Lower leg skin (tissue), 4 donors: ENCODE results near the gene ATE1. TPM values are rescaled to one million over a fixed set of nuclear protein-coding genes. Genes with fewer than 3 reads are reported as not detected.

Experiments
- DNase-seq, 2 donors: peaks; one replicate each; pipeline ENCODE4 v3.0.0-alpha.2; 2019; ENCODE audit warnings: low spot score in 2 of 2
- H3K4me3 ChIP-seq: fragments of 200-600 bp; sonication (generic); 2 replicates; pipeline ENCODE4 v1.5.1; 2017; ENCODE audit warnings: mild to moderate bottlenecking, low read depth; ENCODE audit not compliant: poor library complexity, severe bottlenecking
- POLR2A ChIP-seq, 2 donors: fragments of 450-650 bp; IDR thresholded peaks; one replicate each; pipeline ENCODE4 v1.6.1; 2016 to 2017; ENCODE audit warnings: antibody characterized with exemption in 2 of 2, mild to moderate bottlenecking in 1 of 2, moderate library complexity in 1 of 2
- WGBS, 2 donors: methylation state at CpG; one replicate each; pipeline ENCODE4 v1.1.5; 2018; 5-methylcytosine and 5-hydroxymethylcytosine counted together
- intact Hi-C: fragments of 100-400 bp; cut with DNase I; formaldehyde crosslinking; loops from one replicate; pipeline ENCODE4 v1.15.0; 2023; ENCODE audit warnings: low total_unique reads
- total RNA-seq, 4 donors: library from RNA; depleted of rRNA; stranded (reverse); fragments of >200 nt; gene quantifications; one replicate each; pipeline ENCODE4 v1.1.0, GENCODE V29; 2016
- TF ChIP-seq, protein P1 (sequence below), 3 donors: fragments of 450-650 bp; IDR thresholded peaks; one replicate each; pipeline ENCODE4 v1.5.1; 2016; ENCODE audit warnings: antibody characterized with exemption in 3 of 3, mild to moderate bottlenecking in 3 of 3, moderate library complexity in 2 of 3

ATE1 gene
- total RNA-seq, 4 donors from 2014 or later: 11.5 to 22.2 (median 18.2) TPM

DNA sequence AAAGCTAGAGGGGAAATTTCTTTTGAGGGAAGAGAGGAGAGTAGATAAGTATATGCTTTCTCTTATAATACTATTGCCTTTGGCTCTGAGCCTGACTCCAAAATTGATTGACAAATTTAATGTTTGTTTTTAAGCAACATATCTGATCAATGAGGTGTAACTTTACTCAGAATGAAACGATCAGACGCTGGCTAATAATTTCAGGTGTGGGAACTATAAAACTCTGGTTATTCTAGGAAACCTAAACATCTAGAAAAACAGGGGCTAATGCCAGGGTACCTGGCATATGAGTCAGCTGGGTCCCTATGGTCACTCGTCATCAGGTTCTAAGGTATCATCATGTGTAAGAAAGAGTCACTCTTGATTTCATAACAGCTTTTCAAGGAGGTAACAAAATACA lies 139.7 kb downstream of the ATE1 start:
- no peak for DNase-seq
- no peak overlapping the region for H3K4me3 ChIP-seq
- 76 to 81% methylated on average over 3 of the region's 3 CpGs for WGBS, 2 donors
- intact Hi-C loops: no loop called here
- TF ChIP-seq POLR2A (IDR thresholded peaks at IDR 0.05): no peak
- TF ChIP-seq, protein P1, sequence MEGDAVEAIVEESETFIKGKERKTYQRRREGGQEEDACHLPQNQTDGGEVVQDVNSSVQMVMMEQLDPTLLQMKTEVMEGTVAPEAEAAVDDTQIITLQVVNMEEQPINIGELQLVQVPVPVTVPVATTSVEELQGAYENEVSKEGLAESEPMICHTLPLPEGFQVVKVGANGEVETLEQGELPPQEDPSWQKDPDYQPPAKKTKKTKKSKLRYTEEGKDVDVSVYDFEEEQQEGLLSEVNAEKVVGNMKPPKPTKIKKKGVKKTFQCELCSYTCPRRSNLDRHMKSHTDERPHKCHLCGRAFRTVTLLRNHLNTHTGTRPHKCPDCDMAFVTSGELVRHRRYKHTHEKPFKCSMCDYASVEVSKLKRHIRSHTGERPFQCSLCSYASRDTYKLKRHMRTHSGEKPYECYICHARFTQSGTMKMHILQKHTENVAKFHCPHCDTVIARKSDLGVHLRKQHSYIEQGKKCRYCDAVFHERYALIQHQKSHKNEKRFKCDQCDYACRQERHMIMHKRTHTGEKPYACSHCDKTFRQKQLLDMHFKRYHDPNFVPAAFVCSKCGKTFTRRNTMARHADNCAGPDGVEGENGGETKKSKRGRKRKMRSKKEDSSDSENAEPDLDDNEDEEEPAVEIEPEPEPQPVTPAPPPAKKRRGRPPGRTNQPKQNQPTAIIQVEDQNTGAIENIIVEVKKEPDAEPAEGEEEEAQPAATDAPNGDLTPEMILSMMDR (IDR thresholded peaks at IDR 0.05): no peak

DNA sequence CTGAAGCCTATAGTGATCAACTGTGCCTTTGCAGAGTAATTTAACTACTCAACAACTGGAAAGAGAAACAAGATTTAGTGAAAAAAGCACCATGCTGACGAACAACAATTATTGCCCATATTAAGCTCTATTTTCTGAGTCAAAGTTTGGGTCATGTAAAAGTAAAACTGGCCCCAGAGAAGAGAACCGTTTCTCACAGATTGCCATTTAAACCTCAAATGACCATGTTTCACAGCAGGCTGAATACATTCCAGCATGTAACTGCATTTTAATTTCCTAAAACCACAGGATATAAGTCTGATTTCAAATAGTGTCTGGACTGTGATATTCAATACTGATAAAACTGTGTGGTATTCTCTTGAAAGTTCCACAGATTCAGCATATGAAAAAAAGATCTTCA lies 140.7 kb downstream of the ATE1 start:
- DNase-seq: no peak
- no peak overlapping the region for H3K4me3 ChIP-seq
- WGBS, 2 donors: 76 to 82% methylated on average over 2 of the region's 2 CpGs
- intact Hi-C loops: no loop called here
- TF ChIP-seq POLR2A (IDR thresholded peaks at IDR 0.05): no peak
- TF ChIP-seq, protein P1 (IDR thresholded peaks at IDR 0.05): no peak

DNA sequence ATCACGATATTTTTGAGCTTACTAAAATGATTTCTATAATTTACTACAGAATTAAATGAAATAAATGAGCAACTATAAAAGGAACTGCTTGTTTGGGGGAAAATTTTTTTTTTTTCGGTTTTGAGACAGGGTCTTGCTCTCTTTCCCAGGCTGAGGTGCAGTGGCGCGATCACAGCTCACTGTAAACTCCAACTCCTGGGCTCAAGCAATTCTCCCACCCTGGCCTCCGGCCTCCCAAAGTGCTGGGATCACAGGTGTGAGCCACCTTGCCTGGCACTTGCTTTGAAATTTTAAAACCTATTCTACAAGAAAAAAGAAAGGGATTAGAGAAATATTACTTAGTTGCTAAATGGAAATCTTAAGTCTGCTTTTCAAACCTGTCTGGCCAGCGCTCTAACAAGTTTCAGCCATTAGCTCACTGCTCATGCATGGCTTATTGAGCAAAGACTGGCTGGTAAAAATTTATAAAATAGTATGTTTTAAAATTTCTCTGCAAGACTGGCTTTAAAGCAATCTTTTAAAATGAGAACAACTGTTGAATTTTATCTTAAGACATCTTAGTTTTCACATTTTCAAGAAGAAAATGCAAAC lies 144.0 kb downstream of the ATE1 start:
- 82% methylated on average over 6 of the region's 6 CpGs for WGBS, 2 donors
- intact Hi-C loops: no loop called here
- no peak for DNase-seq
- no peak for TF ChIP-seq POLR2A (IDR thresholded peaks at IDR 0.05)
- TF ChIP-seq, protein P1 (IDR thresholded peaks at IDR 0.05): no peak
- no peak overlapping the region for H3K4me3 ChIP-seq

DNA sequence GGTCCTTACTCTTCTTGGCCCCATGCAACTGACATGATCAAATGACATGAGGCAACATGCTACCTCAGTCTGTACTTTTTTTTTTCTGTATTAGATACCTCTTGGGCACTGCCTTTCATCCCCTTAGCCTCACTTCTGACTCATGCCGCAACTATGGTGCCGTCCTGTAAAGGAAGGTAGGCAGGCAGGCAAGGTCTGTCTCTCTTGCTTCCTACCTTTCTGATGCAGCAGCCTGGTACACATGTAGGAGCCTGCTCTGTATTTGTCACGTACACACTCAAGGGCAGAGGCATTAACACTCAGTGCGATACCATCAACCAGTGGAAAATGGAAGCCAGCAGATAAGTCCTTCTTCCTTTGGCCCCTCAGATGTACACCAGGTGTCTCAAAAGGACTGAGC lies 146.7 kb downstream of the ATE1 start:
- intact Hi-C loops: no loop called here
- H3K4me3 ChIP-seq: no peak overlapping the region
- WGBS, 2 donors: 65% methylated on average over 4 of the region's 4 CpGs
- no peak for TF ChIP-seq POLR2A (IDR thresholded peaks at IDR 0.05)
- TF ChIP-seq, protein P1 (IDR thresholded peaks at IDR 0.05): no peak
- no peak for DNase-seq

DNA sequence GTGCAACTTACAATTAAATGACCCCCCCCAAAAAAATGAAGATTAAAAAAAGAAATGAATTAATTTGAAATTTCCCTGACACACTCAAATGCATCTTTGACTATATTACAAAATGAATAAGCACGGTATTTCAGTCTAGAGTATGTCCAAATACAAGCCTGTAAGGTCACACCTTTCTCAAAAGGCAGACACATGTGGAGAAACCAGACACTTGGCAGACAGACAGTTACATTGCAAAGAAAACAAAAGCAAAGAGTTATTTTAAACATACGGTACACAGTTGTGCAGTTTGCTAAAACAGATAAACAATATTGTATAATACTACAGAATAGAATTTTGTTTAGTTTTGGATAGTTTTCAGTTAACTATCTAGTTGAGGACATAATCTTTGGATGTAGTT lies 153.0 kb downstream of the ATE1 start:
- 48% methylated on average over 2 of the region's 2 CpGs for WGBS, 2 donors
- DNase-seq: no peak
- no peak for TF ChIP-seq POLR2A (IDR thresholded peaks at IDR 0.05)
- TF ChIP-seq, protein P1 (IDR thresholded peaks at IDR 0.05): no peak
- no peak overlapping the region for H3K4me3 ChIP-seq
- intact Hi-C loops: no loop called here

DNA sequence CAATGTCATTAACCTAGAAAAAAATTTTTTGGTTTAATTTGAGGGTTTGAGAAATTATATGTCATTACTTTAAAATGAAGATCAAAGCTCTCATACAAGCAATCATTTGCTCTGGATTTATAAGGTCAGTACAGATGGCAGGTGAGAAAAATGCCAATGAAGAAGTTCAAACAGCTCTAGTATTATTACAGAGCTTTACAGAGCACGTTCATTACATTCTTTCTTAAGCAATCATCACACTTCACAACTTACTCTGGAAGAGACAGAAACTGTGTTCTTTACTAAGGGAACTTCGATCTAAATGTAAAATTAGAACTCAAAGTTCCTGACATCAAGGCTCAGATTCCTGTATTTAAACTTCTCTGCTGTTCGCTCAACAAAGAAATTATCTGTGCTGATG lies 153.4 kb downstream of the ATE1 start:
- intact Hi-C loops: no loop called here
- 71 to 78% methylated on average over 3 of the region's 3 CpGs for WGBS, 2 donors
- no peak overlapping the region for H3K4me3 ChIP-seq
- no peak for DNase-seq
- TF ChIP-seq, protein P1 (IDR thresholded peaks at IDR 0.05): no peak
- no peak for TF ChIP-seq POLR2A (IDR thresholded peaks at IDR 0.05)
